Measurements from ENCODE around the gene AKAP12.

Gene AKAP12

DNA sequence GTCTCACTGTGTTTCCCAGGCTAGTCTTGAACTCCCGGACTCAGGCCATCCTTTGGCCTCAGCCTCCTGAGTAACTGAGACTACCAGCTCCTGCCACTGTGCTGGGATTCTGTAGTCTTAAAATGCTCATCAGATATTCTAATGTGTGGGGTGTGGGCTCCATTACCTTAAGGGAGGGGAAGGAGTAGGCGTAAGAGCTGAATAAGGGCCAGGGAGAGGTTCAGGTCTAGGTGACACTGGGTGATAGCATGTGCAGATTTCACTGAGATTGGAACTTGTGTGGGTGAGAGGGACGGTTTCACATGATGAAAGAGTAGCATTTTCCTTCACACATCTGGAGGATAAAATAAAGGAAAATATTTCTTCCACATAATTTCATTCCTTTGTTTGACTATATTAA, 8.5 kb downstream of the AKAP12 start:
- peaks cover 45% of the 10 kb centered on the region for H3K27me3 Mint-ChIP-seq
- H3K4me3 Mint-ChIP-seq = no peak overlapping the region

DNA sequence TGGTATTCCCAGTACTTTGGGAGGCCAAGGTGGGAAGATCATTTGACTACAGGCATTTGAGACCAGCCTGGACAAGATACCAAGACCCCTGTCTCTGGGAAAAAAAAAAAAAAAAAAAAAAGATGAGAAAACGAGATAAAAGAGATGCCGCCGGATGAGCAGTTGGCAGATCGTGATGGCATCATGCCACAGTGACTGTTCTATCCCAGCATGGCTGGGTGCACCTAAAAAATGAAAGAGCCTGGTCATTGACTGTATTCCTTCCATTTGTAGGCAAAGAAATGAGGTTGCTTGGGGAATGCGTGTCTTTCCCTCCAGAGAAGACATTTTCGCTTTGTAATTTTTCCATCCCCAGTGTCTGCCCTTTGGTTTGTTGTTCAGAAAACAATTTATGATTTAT, 12.9 kb downstream of the AKAP12 start:
- Mint-ChIP-seq H3K4me3 (no peak overlapping the region), H3K36me3 (no peaks in the 10 kb centered on the region), H3K4me1 (no peaks in the 10 kb centered on the region), H3K9me3 (no peaks in the 10 kb centered on the region), H3K27ac (peak overlapping the region; percentile 42), H3K27me3 (peaks cover 22% of the 10 kb centered on the region)
- CTCF ChIA-PET = no interaction called here
- no peak for DNase-seq

More for the DNA sequence above, 8.5 kb downstream of the AKAP12 start:
- CTCF ChIA-PET = interaction anchor here (0.8 to 1.2 kb wide), 2 partner anchors 22 to 76 kb away, joined by 3 read pairs; no protein-coding TSS in a partner anchor
- DNase-seq = no peak
- Mint-ChIP-seq H3K4me1 (no peaks in the 10 kb centered on the region), H3K27ac (no peak overlapping the region), H3K36me3 (no peaks in the 10 kb centered on the region), H3K9me3 (no peaks in the 10 kb centered on the region)

DNA sequence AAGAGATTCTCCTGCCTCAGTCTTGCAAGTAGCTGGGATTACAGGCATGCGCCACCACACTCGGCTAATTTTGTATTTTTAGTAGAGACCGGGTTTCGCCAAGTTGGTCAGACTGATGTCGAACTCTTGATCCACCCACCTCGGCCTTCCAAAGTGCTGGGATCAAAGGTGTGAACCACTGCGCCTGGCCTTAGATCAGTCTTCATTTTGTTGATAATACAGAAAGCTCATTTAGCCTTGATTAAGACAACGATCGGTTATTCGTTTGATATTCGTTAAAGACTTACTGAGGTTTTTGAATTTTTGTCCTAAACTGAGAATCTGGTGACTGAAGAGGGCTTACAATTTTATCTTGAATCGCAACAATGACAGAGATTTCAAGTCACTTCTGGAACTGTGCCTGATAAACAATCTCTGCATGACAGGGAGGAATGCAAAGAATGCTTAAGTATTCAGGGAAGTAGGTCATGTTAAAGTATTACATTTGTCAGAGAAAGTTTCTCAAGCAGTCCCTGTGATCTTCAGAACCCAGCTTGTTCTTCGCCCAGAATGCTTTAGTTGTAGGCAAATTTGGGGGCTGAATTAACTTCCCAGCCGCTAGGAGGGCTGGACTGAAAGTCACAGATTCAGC, 14.8 kb downstream of the AKAP12 start:
- Mint-ChIP-seq H3K27me3 (peaks cover 15% of the 10 kb centered on the region), H3K36me3 (no peaks in the 10 kb centered on the region), H3K9me3 (no peaks in the 10 kb centered on the region), H3K4me3 (no peak overlapping the region), H3K27ac (no peak overlapping the region), H3K4me1 (no peaks in the 10 kb centered on the region)
- CTCF ChIA-PET = no interaction called here
- no peak for DNase-seq

DNA sequence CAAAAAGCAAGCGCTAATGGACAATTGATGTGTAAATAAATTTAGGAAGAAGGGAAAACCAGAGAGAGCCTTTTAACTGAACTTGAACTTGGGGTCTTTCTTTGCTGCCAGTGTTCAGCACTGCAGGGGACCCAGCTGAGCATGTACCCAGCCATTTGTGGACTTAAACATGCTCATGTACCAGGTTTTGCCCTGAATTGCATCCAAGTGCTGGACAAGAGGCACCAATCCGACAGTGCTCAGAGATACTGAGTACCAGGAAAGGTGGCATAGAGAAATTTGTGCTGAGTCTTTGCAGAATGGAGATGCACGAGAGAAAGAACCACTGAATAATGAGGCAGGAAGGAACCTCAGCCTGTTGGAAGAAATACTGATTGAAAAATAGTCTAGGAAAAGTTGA, 16.0 kb downstream of the AKAP12 start:
- H3K4me1 Mint-ChIP-seq = no peaks in the 10 kb centered on the region
- no peak for DNase-seq
- H3K36me3 Mint-ChIP-seq = no peaks in the 10 kb centered on the region
- no peaks in the 10 kb centered on the region for H3K9me3 Mint-ChIP-seq
- H3K4me3 Mint-ChIP-seq = no peak overlapping the region
- no peak overlapping the region for H3K27ac Mint-ChIP-seq
- CTCF ChIA-PET = no interaction called here
- H3K27me3 Mint-ChIP-seq = peaks cover 22% of the 10 kb centered on the region

DNA sequence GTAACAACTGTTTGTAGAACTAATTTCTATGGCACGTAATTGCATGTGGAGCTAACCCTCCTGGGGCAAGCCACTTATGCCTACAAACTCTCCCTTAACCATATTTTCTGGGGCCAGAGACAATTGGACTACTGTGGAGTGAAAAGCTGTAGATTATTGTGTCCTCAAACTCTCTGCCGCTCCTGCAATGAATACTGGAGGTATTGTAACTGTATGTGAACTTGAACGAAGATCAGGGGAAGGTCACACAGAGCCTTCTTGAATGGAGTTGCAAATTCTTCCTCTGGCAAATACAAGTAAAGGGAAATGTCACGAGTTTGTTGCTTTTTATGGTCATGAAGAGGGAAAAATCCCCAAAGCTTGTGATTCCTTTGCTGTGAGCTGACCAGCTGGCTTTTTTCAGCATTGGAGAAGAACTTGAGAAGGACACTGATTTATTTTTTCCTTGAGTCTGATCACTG, 18.2 kb downstream of the AKAP12 start:
- Mint-ChIP-seq H3K4me1 (no peaks in the 10 kb centered on the region), H3K27me3 (peaks cover 19% of the 10 kb centered on the region), H3K36me3 (no peaks in the 10 kb centered on the region), H3K9me3 (no peaks in the 10 kb centered on the region), H3K27ac (no peak overlapping the region), H3K4me3 (no peak overlapping the region)
- DNase-seq = no peak
- CTCF ChIA-PET = no interaction called here

DNA sequence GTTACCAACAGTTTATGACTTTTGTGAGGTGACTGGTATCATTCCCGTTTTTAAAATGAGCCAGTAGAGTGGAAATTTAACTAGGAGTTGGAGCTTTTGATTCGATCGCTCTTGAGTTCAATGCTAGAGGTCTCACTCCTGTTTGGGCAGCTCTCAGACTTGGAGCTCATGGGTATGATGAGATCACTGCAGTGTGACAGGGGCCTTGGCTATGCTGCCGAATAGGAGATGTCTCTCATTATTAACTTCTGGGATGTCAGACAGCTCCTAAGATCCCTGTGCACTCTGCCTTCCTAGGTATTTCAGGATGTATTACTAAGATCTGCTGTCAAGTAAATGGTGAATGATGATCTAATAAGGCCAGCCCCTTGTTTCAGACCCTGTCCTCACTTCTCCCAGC, 20.4 kb downstream of the AKAP12 start:
- H3K27ac Mint-ChIP-seq = no peak overlapping the region
- CTCF ChIA-PET = interaction anchor here (1.0 kb wide), 1 partner anchor 64 kb away, joined by 3 read pairs; no protein-coding TSS in a partner anchor
- DNase-seq = no peak
- H3K36me3 Mint-ChIP-seq = no peaks in the 10 kb centered on the region
- H3K27me3 Mint-ChIP-seq = peaks cover 25% of the 10 kb centered on the region
- H3K9me3 Mint-ChIP-seq = no peaks in the 10 kb centered on the region
- H3K4me1 Mint-ChIP-seq = no peaks in the 10 kb centered on the region
- H3K4me3 Mint-ChIP-seq = no peak overlapping the region

DNA sequence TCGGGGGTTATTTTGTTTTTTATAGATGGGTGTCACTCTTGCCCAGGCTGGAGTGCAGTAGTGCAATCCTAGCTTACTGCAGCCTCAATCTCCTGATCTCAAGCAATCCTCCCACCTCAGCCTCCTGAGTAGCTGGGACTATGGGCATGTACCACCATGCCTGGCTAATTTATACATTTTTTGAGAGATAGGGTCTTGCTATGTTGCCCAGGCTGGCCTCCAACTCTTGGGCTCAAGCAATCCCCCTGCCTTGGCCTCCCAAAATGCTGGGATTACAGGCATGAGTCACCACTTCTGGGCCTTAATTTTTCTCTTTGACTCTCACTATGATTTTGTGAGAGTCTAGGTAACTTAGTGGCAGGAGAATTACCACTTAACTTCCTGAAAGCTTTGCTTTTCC, 23.3 kb downstream of the AKAP12 start:
- no peak for DNase-seq
- no peak overlapping the region for H3K4me3 Mint-ChIP-seq
- no peak overlapping the region for H3K27ac Mint-ChIP-seq
- CTCF ChIA-PET = no interaction called here
- H3K36me3 Mint-ChIP-seq = no peaks in the 10 kb centered on the region
- no peaks in the 10 kb centered on the region for H3K9me3 Mint-ChIP-seq
- peaks cover 41% of the 10 kb centered on the region for H3K27me3 Mint-ChIP-seq
- H3K4me1 Mint-ChIP-seq = no peaks in the 10 kb centered on the region

DNA sequence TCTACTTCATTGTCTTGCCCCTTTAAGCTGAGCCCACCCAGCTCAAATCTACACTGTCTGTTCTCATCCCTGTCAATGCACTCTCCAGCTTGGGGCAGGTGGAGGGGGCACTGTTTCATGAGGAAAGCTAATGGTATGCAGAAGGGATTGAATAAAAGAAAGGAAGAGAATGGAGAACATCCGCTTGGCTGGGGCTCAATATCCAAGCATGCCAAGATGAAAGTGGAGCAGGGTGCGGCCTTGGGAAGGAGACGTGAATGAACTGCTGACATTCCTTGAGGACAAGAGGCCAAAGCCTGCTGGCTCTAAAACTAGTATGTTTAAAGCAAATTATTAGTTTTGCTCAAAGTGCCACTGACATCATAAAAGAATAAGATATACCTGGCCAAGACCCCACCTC, 24.2 kb downstream of the AKAP12 start:
- no peaks in the 10 kb centered on the region for H3K9me3 Mint-ChIP-seq
- H3K4me1 Mint-ChIP-seq = no peaks in the 10 kb centered on the region
- H3K27me3 Mint-ChIP-seq = peaks cover 42% of the 10 kb centered on the region
- no peak for DNase-seq
- H3K27ac Mint-ChIP-seq = no peak overlapping the region
- no peak overlapping the region for H3K4me3 Mint-ChIP-seq
- no peaks in the 10 kb centered on the region for H3K36me3 Mint-ChIP-seq
- CTCF ChIA-PET = no interaction called here

DNA sequence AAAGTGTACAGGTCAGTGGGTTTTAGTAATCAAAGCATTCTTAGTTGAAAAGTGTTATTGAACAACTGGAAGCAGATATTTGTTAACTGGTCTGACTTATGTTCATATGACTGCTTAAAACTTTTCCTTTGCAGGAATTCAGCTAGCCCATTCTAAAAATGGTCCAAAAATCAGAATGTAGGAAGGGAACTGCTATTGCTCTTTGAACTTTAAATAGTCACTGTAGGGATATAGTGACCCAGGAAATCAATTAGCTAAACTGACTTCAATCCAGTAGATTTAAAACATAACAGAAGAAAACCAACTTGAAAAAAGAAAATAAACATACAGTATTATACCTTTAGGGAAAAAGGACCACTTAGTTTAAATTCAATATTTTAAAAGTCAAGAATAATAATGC, 25.5 kb downstream of the AKAP12 start:
- H3K4me1 Mint-ChIP-seq = no peaks in the 10 kb centered on the region
- no peaks in the 10 kb centered on the region for H3K9me3 Mint-ChIP-seq
- H3K27ac Mint-ChIP-seq = no peak overlapping the region
- H3K27me3 Mint-ChIP-seq = peaks cover 36% of the 10 kb centered on the region
- no peak for DNase-seq
- H3K4me3 Mint-ChIP-seq = no peak overlapping the region
- no peaks in the 10 kb centered on the region for H3K36me3 Mint-ChIP-seq
- CTCF ChIA-PET = no interaction called here

DNA sequence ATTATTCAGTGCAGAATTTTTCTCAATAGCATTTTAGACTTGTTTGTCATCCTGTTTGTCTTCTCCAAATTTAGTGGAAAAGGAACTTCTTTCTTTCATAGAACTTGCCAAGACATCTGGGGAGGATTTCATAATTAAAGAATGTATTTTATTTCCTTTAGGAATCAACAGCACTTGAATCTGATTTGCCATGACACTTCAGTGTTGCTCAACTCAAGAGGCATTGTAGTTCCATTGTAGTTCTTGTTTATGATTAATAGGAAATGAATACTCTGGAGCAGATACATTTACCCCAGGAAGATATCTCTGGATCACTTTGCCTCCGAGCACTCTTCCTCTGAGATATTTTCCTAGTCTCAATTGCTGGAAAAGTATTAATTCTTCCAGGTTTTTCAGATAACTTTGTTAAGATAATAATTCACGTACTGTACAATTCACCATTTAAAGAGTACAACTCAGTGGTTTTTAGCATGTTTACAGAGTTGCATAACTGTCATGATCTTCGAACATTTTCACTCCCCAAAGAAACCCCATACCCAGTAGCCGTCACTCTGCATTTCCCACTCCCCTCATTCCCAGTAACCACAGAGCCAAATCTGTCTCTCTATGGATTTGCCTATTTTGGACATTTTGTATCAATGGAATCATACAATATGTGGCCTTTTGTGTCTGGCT, 29.7 kb downstream of the AKAP12 start:
- H3K9me3 Mint-ChIP-seq = no peaks in the 10 kb centered on the region
- H3K36me3 Mint-ChIP-seq = no peaks in the 10 kb centered on the region
- H3K27ac Mint-ChIP-seq = no peak overlapping the region
- no peak for DNase-seq
- peaks cover 23% of the 10 kb centered on the region for H3K27me3 Mint-ChIP-seq
- CTCF ChIA-PET = no interaction called here
- no peaks in the 10 kb centered on the region for H3K4me1 Mint-ChIP-seq
- H3K4me3 Mint-ChIP-seq = no peak overlapping the region

DNA sequence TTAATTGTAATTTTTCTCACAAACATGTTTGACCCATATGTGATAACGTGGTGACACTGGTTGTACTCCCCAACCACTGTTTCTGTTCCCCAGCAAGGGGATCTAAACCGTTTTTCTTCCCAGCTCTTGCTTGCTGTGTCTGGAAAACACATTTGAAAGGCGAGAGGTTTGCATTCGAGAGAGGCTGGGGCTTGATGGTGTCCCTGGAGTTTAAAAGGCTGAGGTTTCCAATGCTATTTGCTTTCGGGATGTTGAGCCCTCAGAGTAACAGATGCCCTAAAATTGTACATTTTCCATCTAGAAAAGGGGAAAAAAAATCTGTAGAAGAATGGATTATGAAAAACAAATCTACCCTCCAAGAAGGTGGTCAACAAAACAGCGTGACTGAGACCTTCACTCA, 35.4 kb downstream of the AKAP12 start:
- no peak overlapping the region for H3K4me3 Mint-ChIP-seq
- no peak overlapping the region for H3K27ac Mint-ChIP-seq
- CTCF ChIA-PET = no interaction called here
- no peak for DNase-seq
- H3K36me3 Mint-ChIP-seq = no peaks in the 10 kb centered on the region
- no peaks in the 10 kb centered on the region for H3K4me1 Mint-ChIP-seq
- H3K27me3 Mint-ChIP-seq = peaks cover 15% of the 10 kb centered on the region
- H3K9me3 Mint-ChIP-seq = no peaks in the 10 kb centered on the region

DNA sequence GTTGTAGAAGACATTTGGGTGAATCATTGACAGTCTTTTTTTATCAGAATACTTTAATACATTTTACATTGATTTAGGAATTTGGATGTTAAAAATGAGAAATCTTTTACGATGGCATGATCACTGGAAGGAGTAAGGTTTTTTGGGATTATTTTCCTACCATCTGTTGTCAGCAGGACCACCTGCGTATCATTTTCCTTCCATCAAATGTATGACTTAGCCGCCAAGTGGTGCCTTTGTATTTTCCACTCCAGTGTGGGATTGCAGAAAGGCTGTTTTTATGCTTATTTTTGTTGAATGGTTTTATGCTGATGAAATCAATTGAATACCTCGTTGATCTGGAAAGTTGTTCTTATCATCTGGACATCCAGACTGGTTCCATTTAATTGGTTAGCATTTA, 35.8 kb downstream of the AKAP12 start:
- no peak for DNase-seq
- CTCF ChIA-PET = no interaction called here
- Mint-ChIP-seq H3K4me1 (no peaks in the 10 kb centered on the region), H3K36me3 (no peaks in the 10 kb centered on the region), H3K27me3 (peaks cover 18% of the 10 kb centered on the region), H3K9me3 (no peaks in the 10 kb centered on the region), H3K27ac (no peak overlapping the region), H3K4me3 (no peak overlapping the region)

DNA sequence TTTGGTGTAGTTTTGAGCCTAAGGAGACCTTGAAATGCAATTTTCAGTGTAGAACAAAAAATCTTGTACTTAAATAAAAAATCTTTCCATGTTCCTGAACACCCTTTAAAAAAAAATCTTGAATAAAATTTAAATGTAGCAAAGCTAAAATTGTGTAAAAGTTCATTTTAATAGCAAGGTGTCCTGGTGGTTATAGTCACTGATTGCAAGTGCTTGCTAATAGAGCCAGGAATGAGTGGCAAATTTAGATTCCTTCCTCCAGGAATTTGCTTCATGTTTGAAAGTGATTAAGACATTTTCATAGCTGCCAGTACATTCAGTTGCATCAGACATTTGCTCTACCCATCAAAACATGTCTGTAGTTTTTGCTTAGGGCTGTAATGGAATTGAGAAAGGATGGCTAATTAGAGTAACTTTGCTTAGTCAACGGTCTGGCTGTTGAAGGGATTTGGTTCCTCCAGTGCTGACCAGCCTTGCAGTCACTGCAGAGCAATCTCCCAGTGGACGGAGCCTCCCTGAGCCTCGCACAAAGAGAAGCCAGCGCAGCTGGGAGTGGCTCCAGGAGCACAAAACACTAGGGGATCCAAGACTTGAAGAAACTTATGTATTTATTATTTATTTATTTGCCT, 36.5 kb downstream of the AKAP12 start:
- CTCF ChIA-PET = no interaction called here

DNA sequence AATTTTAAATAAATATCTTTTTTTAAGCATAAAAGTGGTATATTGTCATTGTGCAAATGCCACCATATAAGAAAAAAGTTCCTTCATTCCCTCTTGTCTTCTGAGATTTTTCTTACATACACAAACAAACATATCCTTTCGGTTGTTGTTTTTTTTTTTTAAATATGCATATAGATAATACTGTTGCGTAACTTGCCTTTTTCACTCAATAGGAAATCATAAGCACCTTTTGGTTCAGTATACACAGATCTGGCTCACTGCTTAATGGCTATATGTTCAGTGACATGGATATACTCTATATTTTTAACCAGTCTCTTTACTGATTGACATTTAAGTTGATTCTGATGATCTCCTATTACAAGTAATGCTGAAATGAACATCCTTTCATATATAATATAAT, 40.1 kb downstream of the AKAP12 start:
- CTCF ChIA-PET = no interaction called here
- Mint-ChIP-seq H3K4me1 (peaks cover 10% of the 10 kb centered on the region), H3K36me3 (no peaks in the 10 kb centered on the region), H3K27me3 (peaks cover 47% of the 10 kb centered on the region), H3K9me3 (no peaks in the 10 kb centered on the region), H3K27ac (no peak overlapping the region), H3K4me3 (no peak overlapping the region)
- no peak for DNase-seq

More for the DNA sequence above, 36.5 kb downstream of the AKAP12 start:
- Mint-ChIP-seq H3K9me3 (no peaks in the 10 kb centered on the region), H3K27ac (no peak overlapping the region), H3K4me1 (no peaks in the 10 kb centered on the region), H3K27me3 (peaks cover 16% of the 10 kb centered on the region), H3K36me3 (no peaks in the 10 kb centered on the region), H3K4me3 (no peak overlapping the region)
- DNase-seq = no peak

DNA sequence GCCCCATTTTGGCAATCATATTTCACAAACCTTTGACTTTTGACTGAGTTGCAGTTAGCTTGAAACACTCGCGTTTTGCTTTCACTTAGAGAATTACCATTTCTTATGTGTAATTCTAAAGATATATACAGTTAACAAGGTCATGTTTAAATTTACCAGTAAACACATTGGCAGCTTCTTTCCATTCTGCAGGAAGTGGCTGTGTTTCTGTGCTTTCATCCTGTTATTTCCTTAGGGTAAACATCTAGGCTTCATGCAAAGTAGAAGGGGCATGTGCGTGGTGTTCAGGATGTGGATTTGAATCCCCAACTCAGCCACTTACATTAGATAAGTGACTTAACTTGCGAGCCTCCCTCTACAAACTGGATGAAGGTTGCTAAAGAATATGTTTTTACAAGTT, 41.1 kb downstream of the AKAP12 start:
- CTCF ChIA-PET = no interaction called here
- Mint-ChIP-seq H3K27ac (no peak overlapping the region), H3K4me1 (peaks cover 18% of the 10 kb centered on the region), H3K9me3 (no peaks in the 10 kb centered on the region), H3K36me3 (no peaks in the 10 kb centered on the region), H3K27me3 (peaks cover 47% of the 10 kb centered on the region), H3K4me3 (no peak overlapping the region)
- DNase-seq = no peak

Data from activated naive CD4-positive, alpha-beta T cell treated with anti-CD3 and anti-CD28 coated beads, Interleukin-2, amount 10 ng/mL, durations not matched to agents 7 days and 5 days (primary cell).